KOPT-K1 (cell line): ENCODE results near the gene LIMCH1.
"Not testable (repeated sequence)": the region's sequence is repeated elsewhere in the genome, so short reads cannot be mapped to it uniquely, and the experiment has no call there.

Experiments
- H3K27ac ChIP-seq: fragments of 200-600 bp; sonication (generic); 2 replicates; pipeline ENCODE4 v1.5.1; 2016; ENCODE audit warnings: antibody characterized with exemption, mild to moderate bottlenecking, low read depth, low read length; ENCODE audit not compliant: poor library complexity, severe bottlenecking
- H3K36me3 ChIP-seq: fragments of 200-600 bp; sonication (generic); 2 replicates; pipeline ENCODE4 v1.5.1; 2017; ENCODE audit warnings: antibody characterized with exemption, mild to moderate bottlenecking, low read length, moderate library complexity; ENCODE audit not compliant: insufficient read depth
- H3K9me3 ChIP-seq: fragments of 200-600 bp; sonication (generic); 2 replicates; pipeline ENCODE4 v1.5.1; 2017; ENCODE audit warnings: antibody characterized with exemption, low read length, mild to moderate bottlenecking; ENCODE audit not compliant: insufficient read depth, poor library complexity, severe bottlenecking

The LIMCH1 gene

GRCh38 chr4:41651150-41651549 lies 113.2 kb downstream of the LIMCH1 start:
- H3K36me3 ChIP-seq, H3K27ac ChIP-seq, H3K9me3 ChIP-seq: not testable (repeated sequence)

- H3K27ac ChIP-seq = no peak overlapping the region
- H3K36me3 ChIP-seq = no peaks in the 10 kb centered on the region
- no peaks in the 10 kb centered on the region for H3K9me3 ChIP-seq
These were observed 115.0 kb downstream of the LIMCH1 start for GRCh38 chr4:41652971-41653370.

DNA sequence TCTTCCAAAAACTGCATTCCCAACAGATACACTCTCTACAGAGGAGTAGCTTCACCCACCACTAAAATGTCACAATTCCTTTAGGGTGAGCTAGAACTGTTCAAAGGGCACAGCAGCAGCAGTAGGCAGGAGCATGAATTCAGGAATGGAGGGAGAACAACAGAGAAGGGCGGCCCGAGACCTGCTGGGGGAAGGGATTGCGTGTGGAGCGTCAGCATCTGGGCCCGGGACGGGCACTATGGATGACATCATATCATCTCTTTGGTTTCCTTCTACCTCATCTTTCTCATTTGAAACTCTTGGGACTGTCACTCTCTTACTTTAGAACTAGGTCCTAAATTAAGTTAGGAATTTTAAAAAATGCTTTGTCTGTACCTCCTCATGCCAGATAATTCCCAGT lies 115.6 kb downstream of the LIMCH1 start:
- no peaks in the 10 kb centered on the region for H3K9me3 ChIP-seq

DNA sequence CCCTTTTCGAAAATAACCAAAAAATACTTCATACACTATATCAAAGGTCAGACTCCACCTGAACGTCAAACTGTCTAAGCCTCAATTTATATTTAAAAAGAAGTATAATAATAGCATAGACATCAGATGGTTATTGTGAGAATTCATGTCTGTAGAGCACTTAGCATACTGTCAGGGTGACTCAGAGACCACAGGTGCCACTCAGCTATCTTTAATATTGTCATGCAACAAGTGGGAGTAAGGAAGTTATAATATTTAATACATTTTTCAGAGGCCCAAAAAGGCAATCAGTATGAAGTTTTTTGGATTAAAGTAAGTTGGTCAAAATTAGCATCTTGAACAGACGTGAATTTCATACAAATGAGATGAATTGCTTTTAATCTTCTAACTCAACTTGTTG lies 117.2 kb downstream of the LIMCH1 start:
- Histone ChIP-seq H3K9me3 (no peaks in the 10 kb centered on the region), H3K36me3 (no peaks in the 10 kb centered on the region), H3K27ac (no peak overlapping the region)

More for the DNA sequence above, 115.6 kb downstream of the LIMCH1 start:
- Histone ChIP-seq H3K36me3 (no peaks in the 10 kb centered on the region), H3K27ac (no peak overlapping the region)

GRCh38 chr4:41656106-41656505 lies 118.1 kb downstream of the LIMCH1 start:
- H3K9me3 ChIP-seq = no peaks in the 10 kb centered on the region
- no peaks in the 10 kb centered on the region for H3K36me3 ChIP-seq
- H3K27ac ChIP-seq = no peak overlapping the region

DNA sequence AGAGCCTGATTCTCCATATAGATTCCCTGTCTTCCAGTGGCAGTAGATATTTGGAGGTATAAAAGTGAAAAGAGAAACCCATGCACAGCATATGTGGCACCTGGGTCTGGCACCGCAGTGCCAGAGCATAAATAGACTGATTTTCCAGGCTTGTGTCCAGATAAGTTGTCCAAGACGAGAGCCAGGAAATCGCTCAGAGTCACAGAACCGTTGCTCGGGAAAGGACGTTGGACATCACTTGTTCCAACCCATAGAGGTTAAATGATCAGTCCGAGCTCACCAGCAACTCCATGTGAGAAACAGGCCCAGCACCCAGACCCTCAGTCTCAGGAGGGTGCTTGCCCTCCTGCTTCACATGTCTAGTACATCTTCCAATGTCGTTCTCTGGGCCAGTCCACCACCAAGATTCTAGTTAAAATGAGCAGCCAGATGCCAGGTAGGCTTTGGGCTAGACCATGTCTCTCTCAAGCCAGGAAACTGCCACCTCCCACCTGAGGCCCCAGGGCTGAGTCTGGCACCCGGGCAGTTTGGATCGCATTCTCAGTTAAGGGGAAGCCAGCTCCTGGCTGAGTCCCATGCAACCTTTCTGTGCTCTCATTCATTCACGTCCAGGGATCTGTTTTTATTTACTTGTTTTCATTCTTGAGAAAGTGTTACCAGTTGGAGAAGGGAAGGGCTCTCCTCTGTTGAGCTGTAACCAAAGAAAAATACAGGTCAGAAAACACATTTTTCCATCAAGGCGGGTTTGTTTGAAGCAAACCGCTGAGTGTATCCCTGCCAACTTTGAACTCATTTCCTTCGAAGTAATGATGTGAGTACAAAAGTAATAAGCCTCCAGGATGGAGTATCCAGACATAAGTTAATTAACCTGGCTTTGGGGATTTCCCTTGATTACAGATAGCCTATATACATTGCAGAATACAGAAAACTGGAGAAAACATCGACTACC lies 118.9 kb downstream of the LIMCH1 start:
- no peaks in the 10 kb centered on the region for H3K9me3 ChIP-seq
- H3K27ac ChIP-seq = no peak overlapping the region
- H3K36me3 ChIP-seq = no peaks in the 10 kb centered on the region

DNA sequence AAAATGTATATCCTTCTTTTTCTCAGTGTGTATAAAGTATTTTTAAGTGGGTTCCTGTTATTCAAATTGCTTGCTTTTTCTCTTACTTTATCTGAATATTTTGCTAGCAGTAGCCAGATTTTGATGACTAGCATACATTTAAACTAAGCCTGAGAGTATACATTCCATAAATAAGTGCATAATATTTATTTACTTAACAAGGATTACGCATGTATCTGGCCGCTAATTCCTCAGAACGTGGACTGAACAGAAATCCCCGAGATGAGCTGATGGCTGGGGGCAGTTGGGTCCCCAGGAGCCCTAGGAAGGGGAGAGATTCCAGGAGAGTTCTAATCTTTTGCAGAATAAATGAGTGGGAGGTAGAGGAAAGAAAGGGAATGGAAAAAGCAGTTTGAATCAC lies 119.6 kb downstream of the LIMCH1 start:
- H3K36me3 ChIP-seq = no peaks in the 10 kb centered on the region
- no peaks in the 10 kb centered on the region for H3K9me3 ChIP-seq
- no peak overlapping the region for H3K27ac ChIP-seq

DNA sequence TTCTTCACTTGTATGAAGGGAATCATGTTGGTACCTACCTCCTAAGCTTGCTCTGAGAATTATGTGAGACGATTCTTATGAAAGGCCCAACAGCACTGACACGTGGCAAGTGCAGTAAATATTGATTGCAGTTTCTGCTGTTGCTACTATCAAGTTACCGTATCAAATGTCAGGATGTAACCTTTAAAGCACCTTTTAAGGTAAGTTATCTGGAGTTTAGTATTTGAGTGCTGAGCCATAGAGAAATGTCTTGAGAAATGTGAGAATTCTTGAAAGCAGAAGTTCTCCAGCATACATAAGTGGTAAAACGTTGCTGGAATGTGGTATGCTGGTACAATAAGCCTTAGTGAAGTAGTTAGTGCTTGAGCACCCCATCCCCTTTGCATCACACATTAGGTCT lies 120.2 kb downstream of the LIMCH1 start:
- Histone ChIP-seq H3K36me3 (no peaks in the 10 kb centered on the region), H3K9me3 (no peaks in the 10 kb centered on the region), H3K27ac (no peak overlapping the region)

GRCh38 chr4:41660352-41660751 lies 122.4 kb downstream of the LIMCH1 start:
- Histone ChIP-seq H3K9me3 (no peaks in the 10 kb centered on the region), H3K36me3 (no peaks in the 10 kb centered on the region), H3K27ac (no peak overlapping the region)

DNA sequence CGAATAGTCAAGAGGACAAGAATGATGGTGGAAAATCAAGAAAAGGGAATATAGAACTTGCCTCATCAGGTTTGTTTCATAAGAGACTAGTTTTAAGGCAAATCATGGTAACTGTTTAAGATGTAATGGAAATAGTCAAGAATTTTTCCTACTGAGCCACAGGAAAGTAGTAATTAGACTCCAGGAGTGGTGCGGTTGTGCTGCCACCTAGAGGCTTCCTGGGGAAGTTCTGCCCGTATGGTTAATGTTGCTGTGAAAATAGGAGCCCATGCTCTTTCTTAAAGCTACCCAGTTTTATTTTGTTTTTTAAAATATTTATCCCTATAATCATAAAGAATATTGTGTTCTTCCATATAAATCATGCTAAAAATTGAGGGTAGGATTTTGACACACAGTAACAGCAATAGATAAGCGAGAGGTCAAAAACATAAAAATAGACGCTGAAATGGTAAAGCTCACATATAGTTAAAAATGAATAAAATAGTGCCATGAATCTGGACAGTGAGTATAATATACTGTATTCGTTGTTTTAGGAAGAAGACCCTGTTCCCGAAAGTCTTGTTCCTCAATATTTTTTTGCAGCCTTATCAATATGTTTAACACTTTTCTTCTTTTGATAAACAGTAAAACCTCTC lies 123.6 kb downstream of the LIMCH1 start:
- Histone ChIP-seq H3K9me3 (no peaks in the 10 kb centered on the region), H3K36me3 (no peaks in the 10 kb centered on the region), H3K27ac (no peak overlapping the region)

DNA sequence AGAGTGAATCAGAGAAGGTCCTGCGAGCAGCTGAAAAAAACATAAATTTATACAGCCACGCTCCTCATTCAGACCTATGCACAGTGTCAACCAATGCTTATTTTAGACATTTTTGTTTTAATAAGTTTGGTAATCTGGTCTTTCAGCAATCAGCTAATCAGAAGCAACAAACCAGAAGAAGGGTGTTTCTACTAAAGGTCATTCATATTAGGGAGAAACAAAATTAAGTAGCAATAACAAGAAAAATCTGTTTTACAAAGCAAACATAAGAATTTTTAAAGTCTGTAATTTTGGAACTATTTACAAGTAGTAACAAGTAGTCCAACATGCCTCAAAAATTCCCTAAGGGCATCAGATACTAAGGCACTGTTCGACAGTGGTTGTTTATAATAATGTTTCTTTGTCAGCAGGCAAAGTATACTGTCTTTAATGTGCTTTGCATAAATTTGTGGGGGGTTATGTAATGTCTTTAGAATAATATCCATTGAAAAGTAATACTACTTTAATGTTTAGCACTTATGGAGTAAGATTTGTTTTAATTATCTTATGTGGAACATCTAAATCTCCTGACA lies 127.8 kb downstream of the LIMCH1 start:
- H3K9me3 ChIP-seq = no peaks in the 10 kb centered on the region
- H3K36me3 ChIP-seq = no peaks in the 10 kb centered on the region
- H3K27ac ChIP-seq = no peak overlapping the region

DNA sequence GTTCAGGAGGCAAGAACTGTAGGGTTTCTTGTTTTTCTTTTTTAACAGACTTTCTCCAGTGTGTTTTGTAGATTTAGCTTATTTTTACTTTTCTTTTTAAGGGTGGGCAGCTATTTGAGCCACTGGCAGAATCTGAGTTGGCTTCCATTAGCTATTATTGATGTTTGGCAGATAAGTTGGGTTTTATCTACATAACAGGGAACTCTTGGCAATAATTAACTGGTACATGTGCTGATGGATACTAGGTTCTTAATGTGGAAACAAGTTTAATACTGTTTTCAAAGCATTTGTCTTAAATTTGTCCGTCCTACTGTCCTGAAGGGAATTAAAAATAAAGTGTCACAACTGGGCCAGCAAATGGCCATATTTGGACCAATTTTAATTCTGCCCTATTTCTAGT lies 130.1 kb downstream of the LIMCH1 start:
- Histone ChIP-seq H3K27ac (no peak overlapping the region), H3K36me3 (no peaks in the 10 kb centered on the region), H3K9me3 (no peaks in the 10 kb centered on the region)

DNA sequence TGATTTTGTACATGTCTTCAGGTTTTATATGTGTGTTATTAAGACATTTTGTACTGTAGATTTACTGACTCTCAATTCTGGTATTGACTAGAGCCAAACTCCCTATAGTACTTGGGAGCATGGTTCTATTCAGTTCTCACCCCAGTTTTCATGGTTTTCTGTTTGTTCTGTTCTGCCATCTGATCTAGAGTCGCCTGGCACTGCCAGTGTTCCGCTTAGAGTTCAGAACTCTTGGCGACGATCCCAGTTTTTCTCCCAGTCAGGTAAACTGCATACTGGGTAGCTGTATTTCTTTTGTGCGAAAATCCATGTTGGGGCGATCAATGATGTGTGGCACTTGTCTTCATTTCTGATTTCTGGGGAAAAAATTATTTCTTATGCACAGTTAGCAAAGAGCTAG lies 132.6 kb downstream of the LIMCH1 start:
- H3K36me3 ChIP-seq = no peaks in the 10 kb centered on the region
- H3K9me3 ChIP-seq = no peaks in the 10 kb centered on the region
- no peak overlapping the region for H3K27ac ChIP-seq

DNA sequence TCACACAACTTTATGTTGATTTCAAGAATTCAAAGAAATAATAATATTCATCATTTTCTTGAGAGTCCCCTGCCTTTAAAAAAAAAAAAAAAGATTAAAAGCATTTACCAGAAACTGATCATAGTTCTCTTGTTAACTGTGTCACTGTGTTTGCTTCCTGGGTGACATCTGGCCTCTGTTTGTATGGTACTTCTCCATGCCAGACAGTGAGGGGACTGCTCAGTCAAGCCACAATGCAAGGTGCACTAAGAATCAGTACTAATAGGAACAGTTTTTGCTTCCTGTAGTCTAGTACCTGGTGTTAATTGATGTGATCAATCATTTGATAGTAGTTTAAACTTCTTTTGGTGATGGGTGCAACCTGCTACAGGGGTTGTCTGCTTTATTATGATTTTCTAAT lies 133.0 kb downstream of the LIMCH1 start:
- no peak overlapping the region for H3K27ac ChIP-seq
- H3K9me3 ChIP-seq = no peaks in the 10 kb centered on the region
- H3K36me3 ChIP-seq = no peaks in the 10 kb centered on the region

DNA sequence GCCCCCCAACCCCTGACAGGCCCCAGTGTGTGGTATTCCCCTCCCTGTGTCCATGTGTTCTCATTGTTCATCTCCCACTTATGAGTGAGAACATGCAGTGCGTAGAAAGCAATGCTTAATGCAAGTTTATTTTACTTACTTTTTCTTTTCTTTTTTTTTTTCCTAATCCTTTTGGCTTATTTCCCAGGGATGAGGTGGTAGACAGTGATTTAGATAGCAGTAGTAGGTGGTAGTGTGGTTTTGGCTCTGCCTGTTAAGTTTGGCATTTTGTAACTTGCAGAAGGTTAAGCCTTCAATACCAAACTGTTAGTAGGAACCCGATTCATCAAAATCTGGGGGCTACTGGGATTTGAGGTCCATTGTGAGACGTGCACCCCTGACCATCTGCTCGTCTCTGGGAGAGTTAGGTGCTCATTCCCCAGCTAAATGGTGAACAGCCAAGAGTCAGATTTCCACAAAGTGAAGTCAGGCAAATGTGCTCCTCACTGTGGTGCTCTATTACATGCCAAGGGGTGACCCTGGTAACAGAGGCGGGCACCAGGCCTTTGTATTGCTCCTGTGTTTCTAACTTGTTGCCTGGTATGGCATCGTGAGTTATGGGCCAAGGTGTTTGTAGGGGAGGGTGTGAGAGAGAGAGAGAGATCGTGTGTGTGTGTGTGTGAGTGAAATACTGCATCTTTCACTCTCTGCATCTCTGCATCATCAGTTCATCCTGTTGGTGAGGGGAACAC lies 140.3 kb downstream of the LIMCH1 start:
- Histone ChIP-seq H3K36me3 (no peaks in the 10 kb centered on the region), H3K27ac (no peak overlapping the region), H3K9me3 (no peaks in the 10 kb centered on the region)
